Measurements from ENCODE around the gene N4BP3. TPM values are rescaled to one million over a fixed set of nuclear protein-coding genes. Genes with fewer than 3 reads are reported as not detected.
A peak's percentile ranks its signal among the peaks of the same experiment; 100 is the strongest.

Gene N4BP3
- total RNA-seq, 5 donors from 2014 or later (not counting 1 experiment from before 2014, with no cell fraction given), result 4.0 to 8.1 (median 6.9) TPM

DNA sequence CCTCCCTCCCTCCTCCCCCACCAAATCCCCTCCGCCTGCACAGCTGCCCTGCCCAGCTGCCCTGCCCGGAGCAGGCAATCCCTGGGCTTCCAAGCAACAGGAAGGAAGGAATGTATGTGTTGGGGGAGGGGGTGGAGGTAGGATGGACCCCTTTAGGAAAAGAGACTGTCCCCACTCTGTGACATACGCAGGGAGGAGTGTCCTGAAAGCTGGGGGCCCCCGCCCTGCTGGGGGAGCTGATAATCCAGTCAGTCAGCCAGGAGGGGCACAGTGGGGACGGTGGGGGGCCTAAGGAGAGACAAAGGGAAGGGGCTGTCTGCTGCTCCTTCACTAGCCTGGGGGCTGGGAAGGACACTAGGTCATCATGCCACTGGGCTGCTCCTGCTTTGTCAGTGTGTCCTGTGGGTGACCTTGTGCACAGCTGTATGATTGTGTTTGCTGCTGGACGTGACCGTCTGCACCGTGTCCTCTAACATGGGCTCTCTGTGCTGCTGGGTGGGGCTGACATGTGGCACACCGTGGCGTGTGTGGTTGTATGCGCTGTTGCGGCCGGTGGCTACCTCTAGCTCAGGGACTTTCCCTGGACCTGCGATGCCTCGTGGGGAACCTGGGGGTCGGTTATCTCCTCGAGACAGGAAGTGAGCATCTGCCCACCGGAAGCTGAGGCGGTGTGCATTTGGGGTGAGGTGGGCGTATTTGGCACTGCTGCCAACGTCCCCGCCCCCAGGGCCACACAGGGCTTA, 3.0 kb downstream of the N4BP3 start:
- POLR2A ChIA-PET, result interaction anchor here in 1 of 2 donors (0.6 kb wide), 1 partner anchor 40 kb away, joined by 5 read pairs; no protein-coding TSS in a partner anchor
- Mint-ChIP-seq H3K27ac (peak overlapping the region; percentile 60 to 85), H3K4me3 (peak overlapping the region; percentile 48 to 97 (median 69)), H3K4me1 (peaks cover 43 to 52% (median 46%) of the 10 kb centered on the region in 3 donors), H3K9me3 (no peaks in the 10 kb centered on the region), H3K36me3 (no peaks in the 10 kb centered on the region), H3K27me3 (no peaks in the 10 kb centered on the region)
- peak overlapping the region; percentile 4 to 25 for H3K4me3 ChIP-seq (ENCODE audit: control insufficient read depth in 1 of 2, extremely low read depth in 1 of 2, low read length in 1 of 2)
- no peaks in the 10 kb centered on the region for H3K9me3 ChIP-seq
- H3K36me3 ChIP-seq (ENCODE audit: control insufficient read depth in 2 of 2, extremely low read depth in 1 of 2, insufficient read depth in 1 of 2, low read length in 1 of 2), result no peaks in the 10 kb centered on the region
- peaks cover 0 to 55% of the 10 kb centered on the region in 2 experiments for H3K27me3 ChIP-seq (replicated peaks in 1 of 2; ENCODE audit: control insufficient read depth in 2 of 2, extremely low read depth in 1 of 2, insufficient read depth in 2 of 2, low read length in 1 of 2)
- H3K27ac ChIP-seq (ENCODE audit: low read length), result peak overlapping the region; percentile 25
- CTCF ChIA-PET, result interaction anchor here in 1 of 2 donors (1.0 to 1.1 kb wide), 2 partner anchors 37 to 39 kb away, joined by 4 to 6 read pairs; partner anchors contain the start of gene NHP2
- ATAC-seq (replicated peaks in 1 of 4), result peak; percentile 19 to 67 (median 25)
- peaks cover 37 to 81% of the 10 kb centered on the region in 2 experiments for H3K4me1 ChIP-seq (ENCODE audit: control insufficient read depth in 1 of 2, extremely low read depth in 1 of 2, insufficient read depth in 2 of 2, low read length in 2 of 2)
- DNase-seq, result peak; percentile 38 to 91 (median 82)
- 15% methylated on average over 11 of the region's 22 CpGs for WGBS (ENCODE audit: insufficient coverage)

DNA sequence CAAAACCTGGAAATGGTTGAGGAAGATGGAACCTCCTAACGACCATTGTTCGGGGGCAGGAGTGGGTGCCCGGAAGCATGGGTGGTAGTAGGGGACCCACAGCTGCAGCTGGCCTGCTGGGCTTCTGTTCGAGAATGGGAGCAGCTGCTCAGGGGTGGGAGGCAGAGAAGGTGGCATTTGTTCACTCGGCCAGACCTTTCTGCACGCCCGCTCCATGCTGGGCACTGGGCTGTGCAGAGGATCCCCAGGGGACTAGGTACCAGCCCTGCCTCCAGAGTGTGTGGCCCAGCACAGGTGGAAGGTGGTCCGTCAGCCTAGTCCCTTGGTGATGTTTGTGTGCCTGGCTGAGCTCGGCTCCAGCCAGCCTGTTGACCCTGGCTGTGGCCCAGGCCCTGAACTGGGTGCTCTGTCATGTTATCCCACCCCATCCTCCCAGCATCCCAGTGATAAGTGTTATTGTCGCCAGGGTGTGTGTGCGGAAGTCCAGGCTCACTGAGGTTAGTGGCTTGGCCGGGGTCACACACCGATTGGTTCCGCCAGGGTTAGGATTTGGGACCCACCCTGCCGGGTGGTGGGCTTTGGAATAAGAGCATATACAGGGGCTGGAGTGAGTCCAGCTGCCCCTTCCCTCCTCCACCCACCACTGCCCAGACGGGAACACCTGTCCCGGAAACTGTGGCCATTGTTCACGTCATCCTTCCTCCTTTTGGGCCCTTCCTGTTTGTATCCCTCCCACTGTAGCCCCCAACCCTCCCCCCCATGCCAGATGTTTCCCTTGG, 4.8 kb downstream of the N4BP3 start:
- POLR2A ChIA-PET, result no interaction called here
- Mint-ChIP-seq H3K27ac (no peak overlapping the region), H3K4me3 (no peak overlapping the region), H3K9me3 (no peaks in the 10 kb centered on the region), H3K27me3 (no peaks in the 10 kb centered on the region), H3K4me1 (peaks cover 42 to 52% (median 44%) of the 10 kb centered on the region in 3 donors), H3K36me3 (no peaks in the 10 kb centered on the region)
- Histone ChIP-seq H3K4me1 (ENCODE audit: control insufficient read depth in 1 of 2, extremely low read depth in 1 of 2, insufficient read depth in 2 of 2, low read length in 2 of 2) (peaks cover 37 to 91% of the 10 kb centered on the region in 2 experiments), H3K36me3 (ENCODE audit: control insufficient read depth in 2 of 2, extremely low read depth in 1 of 2, insufficient read depth in 1 of 2, low read length in 1 of 2) (no peaks in the 10 kb centered on the region), H3K27ac (ENCODE audit: low read length) (no peak overlapping the region), H3K9me3 (no peaks in the 10 kb centered on the region), H3K4me3 (ENCODE audit: control insufficient read depth in 1 of 2, extremely low read depth in 1 of 2, low read length in 1 of 2) (no peak overlapping the region), H3K27me3 (replicated peaks in 1 of 2; ENCODE audit: control insufficient read depth in 2 of 2, extremely low read depth in 1 of 2, insufficient read depth in 2 of 2, low read length in 1 of 2) (peaks cover 0 to 62% of the 10 kb centered on the region in 2 experiments)
- DNase-seq (no peak), ATAC-seq (replicated peaks in 1 of 4) (no peak)
- WGBS (ENCODE audit: insufficient coverage), result 100% methylated on average over 7 of the region's 18 CpGs
- CTCF ChIA-PET, result interaction anchor here in 1 of 2 donors (0.7 kb wide), 1 partner anchor 28 kb away, joined by 5 read pairs; no protein-coding TSS in a partner anchor

DNA sequence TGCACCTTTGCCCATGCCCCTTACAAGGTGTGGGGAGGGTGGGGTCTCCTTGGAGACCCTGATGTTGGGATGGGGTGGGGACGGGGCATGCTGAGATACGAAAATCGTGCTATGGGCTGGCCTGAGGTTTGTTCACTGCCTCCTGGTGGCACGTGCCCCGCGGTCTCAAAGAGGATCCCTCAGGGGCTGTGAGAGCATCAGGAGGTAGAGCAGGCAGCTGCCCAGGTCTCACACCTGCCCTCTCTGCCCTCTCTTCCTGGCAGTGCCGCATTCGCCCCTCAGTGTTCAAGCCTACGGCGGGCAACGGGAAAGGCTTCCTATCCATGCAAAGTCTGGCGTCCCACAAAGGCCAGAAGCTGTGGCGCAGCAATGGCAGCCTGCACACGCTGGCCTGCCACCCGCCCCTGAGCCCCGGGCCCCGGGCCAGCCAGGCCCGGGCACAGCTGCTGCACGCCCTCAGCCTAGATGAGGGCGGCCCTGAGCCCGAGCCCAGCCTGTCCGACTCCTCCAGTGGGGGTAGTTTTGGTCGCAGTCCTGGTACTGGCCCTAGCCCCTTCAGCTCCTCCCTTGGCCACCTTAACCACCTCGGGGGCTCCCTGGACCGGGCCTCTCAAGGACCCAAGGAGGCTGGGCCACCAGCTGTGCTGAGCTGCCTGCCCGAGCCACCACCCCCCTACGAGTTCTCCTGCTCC, 6.7 kb downstream of the N4BP3 start:
- no peaks in the 10 kb centered on the region for H3K27me3 Mint-ChIP-seq
- DNase-seq, result no peak
- Histone ChIP-seq H3K4me1 (ENCODE audit: control insufficient read depth in 1 of 2, extremely low read depth in 1 of 2, insufficient read depth in 2 of 2, low read length in 2 of 2) (peaks cover 28 to 86% of the 10 kb centered on the region in 2 experiments), H3K4me3 (ENCODE audit: control insufficient read depth in 1 of 2, extremely low read depth in 1 of 2, low read length in 1 of 2) (no peak overlapping the region), H3K27me3 (replicated peaks in 1 of 2; ENCODE audit: control insufficient read depth in 2 of 2, extremely low read depth in 1 of 2, insufficient read depth in 2 of 2, low read length in 1 of 2) (peaks cover 0 to 61% of the 10 kb centered on the region in 2 experiments), H3K9me3 (no peaks in the 10 kb centered on the region), H3K27ac (ENCODE audit: low read length) (no peak overlapping the region), H3K36me3 (ENCODE audit: control insufficient read depth in 2 of 2, extremely low read depth in 1 of 2, insufficient read depth in 1 of 2, low read length in 1 of 2) (no peaks in the 10 kb centered on the region)
- no peak overlapping the region for H3K27ac Mint-ChIP-seq
- peaks cover 32 to 42% (median 33%) of the 10 kb centered on the region in 3 donors for H3K4me1 Mint-ChIP-seq
- ChIA-PET POLR2A (interaction anchor here (0.5 kb wide), 2 partner anchors 23 to 1760 kb away, joined by 3 read pairs; no protein-coding TSS in a partner anchor), CTCF (interaction anchor here (0.6 to 1.7 kb wide), 8 partner anchors 10 to 1753 kb away, joined by 3 to 8 read pairs (median 5); partner anchors contain the start of genes NHP2 (in 1 of the 2) and RMND5B (in 1 of the 2))
- no peak for ATAC-seq (replicated peaks in 1 of 4)
- peak overlapping the region in 1 of 3 donors; percentile 67 for H3K4me3 Mint-ChIP-seq
- no peaks in the 10 kb centered on the region for H3K36me3 Mint-ChIP-seq
- WGBS (ENCODE audit: insufficient coverage), result 92% methylated on average over 16 of the region's 27 CpGs
- no peaks in the 10 kb centered on the region for H3K9me3 Mint-ChIP-seq

DNA sequence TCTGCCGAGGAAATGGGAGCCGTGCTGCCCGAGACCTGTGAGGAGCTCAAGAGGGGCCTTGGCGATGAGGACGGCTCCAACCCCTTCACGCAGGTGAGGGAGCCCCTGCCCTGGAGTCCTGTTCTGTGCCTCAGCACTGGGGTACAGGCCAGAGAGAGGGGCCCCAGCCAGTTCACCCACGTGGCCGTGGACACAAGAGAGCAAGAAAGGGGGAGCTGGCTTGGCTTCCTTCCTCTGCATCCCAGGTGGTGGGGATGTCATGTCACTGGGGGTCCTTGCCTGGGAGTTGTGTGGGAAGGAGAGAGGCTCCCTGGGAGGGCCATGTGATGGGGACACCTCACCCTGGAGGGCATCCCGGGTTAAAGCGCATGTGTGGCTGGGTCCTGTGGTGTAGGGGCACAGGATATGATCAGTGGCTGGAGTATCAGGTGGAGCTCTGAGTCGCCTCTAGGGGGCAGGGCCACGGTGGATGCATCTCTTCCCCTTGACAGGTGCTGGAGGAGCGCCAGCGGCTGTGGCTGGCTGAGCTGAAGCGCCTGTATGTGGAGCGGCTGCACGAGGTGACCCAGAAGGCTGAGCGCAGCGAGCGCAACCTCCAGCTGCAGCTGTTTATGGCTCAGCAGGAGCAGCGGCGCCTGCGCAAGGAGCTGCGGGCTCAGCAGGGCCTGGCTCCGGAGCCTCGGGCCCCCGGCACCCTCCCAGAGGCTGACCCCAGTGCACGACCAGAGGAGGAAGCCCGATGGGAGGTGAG, 7.5 kb downstream of the N4BP3 start:
- DNase-seq (peak; percentile 61 to 92 (median 85)), ATAC-seq (replicated peaks in 1 of 4) (peak; percentile 81 to 92 (median 90))
- Histone ChIP-seq H3K27ac (ENCODE audit: low read length) (no peak overlapping the region), H3K4me1 (ENCODE audit: control insufficient read depth in 1 of 2, extremely low read depth in 1 of 2, insufficient read depth in 2 of 2, low read length in 2 of 2) (peaks cover 22 to 78% of the 10 kb centered on the region in 2 experiments), H3K36me3 (ENCODE audit: control insufficient read depth in 2 of 2, extremely low read depth in 1 of 2, insufficient read depth in 1 of 2, low read length in 1 of 2) (no peaks in the 10 kb centered on the region), H3K9me3 (no peaks in the 10 kb centered on the region), H3K27me3 (replicated peaks in 1 of 2; ENCODE audit: control insufficient read depth in 2 of 2, extremely low read depth in 1 of 2, insufficient read depth in 2 of 2, low read length in 1 of 2) (peaks cover 0 to 53% of the 10 kb centered on the region in 2 experiments), H3K4me3 (ENCODE audit: control insufficient read depth in 1 of 2, extremely low read depth in 1 of 2, low read length in 1 of 2) (peak overlapping the region; percentile 10 to 20)
- CTCF ChIA-PET, result interaction anchor here (0.6 to 1.7 kb wide), 14 partner anchors 9 to 1754 kb away, joined by 3 to 8 read pairs (median 4); partner anchors contain the start of genes NHP2 (in 1 of the 2) and RMND5B (in 1 of the 2)
- Mint-ChIP-seq H3K36me3 (no peaks in the 10 kb centered on the region), H3K4me3 (peak overlapping the region; percentile 59 to 67 (median 60)), H3K4me1 (peaks cover 26 to 35% (median 28%) of the 10 kb centered on the region in 3 donors), H3K27me3 (no peaks in the 10 kb centered on the region), H3K27ac (peak overlapping the region in 1 of 2 donors; percentile 52), H3K9me3 (no peaks in the 10 kb centered on the region)
- 30% methylated on average over 28 of the region's 29 CpGs for WGBS (ENCODE audit: insufficient coverage)
- POLR2A ChIA-PET, result interaction anchor here (0.5 to 0.6 kb wide), 4 partner anchors 22 to 1761 kb away, joined by 3 to 7 read pairs (median 4); no protein-coding TSS in a partner anchor

DNA sequence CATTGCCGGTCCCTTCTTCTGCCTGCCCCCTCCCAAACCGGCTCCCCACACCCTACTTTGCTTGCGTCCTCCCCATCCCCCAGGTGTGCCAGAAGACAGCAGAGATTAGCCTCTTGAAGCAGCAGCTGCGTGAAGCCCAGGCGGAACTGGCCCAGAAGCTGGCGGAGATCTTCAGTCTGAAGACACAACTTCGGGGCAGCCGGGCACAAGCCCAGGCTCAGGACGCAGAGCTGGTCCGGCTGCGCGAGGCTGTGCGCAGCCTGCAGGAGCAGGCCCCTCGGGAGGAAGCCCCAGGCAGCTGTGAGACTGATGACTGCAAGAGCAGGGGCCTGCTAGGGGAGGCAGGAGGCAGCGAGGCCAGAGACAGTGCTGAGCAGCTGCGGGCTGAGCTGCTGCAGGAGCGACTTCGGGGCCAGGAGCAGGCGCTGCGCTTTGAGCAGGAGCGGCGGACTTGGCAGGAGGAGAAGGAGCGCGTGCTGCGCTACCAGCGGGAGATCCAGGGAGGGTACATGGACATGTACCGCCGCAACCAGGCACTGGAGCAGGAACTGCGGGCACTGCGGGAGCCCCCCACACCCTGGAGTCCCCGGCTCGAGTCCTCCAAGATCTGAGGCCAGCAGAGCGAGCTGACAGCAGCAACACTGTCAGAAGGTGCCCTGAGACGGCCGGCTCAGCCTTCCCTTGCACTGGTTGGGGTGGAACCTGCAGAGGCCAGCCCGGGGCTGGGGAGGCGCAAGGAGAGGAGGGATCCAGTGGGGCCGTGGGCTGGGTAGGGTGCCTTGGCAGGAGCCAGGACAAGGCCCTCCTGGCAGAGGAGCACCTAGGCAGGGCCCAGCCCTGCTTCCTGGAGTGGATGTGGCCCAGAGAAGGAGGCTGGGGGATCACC, 8.3 kb downstream of the N4BP3 start:
- ATAC-seq (replicated peaks in 1 of 4), result no peak
- WGBS (ENCODE audit: insufficient coverage), result 88% methylated on average over 30 of the region's 38 CpGs
- H3K27me3 ChIP-seq (replicated peaks in 1 of 2; ENCODE audit: control insufficient read depth in 2 of 2, extremely low read depth in 1 of 2, insufficient read depth in 2 of 2, low read length in 1 of 2), result peaks cover 0 to 45% of the 10 kb centered on the region in 2 experiments
- CTCF ChIA-PET, result interaction anchor here (0.6 to 1.7 kb wide), 11 partner anchors 10 to 46 kb away, joined by 3 to 8 read pairs (median 5); partner anchors contain the start of genes NHP2 (in 1 of the 2) and RMND5B (in 1 of the 2)
- DNase-seq, result peak in 1 of 35 experiments; percentile 7
- peaks cover 13 to 70% of the 10 kb centered on the region in 2 experiments for H3K4me1 ChIP-seq (ENCODE audit: control insufficient read depth in 1 of 2, extremely low read depth in 1 of 2, insufficient read depth in 2 of 2, low read length in 2 of 2)
- Mint-ChIP-seq H3K36me3 (no peaks in the 10 kb centered on the region), H3K27me3 (no peaks in the 10 kb centered on the region), H3K4me3 (peak overlapping the region; percentile 59 to 67 (median 60)), H3K4me1 (peaks cover 18 to 27% (median 19%) of the 10 kb centered on the region in 3 donors), H3K27ac (peak overlapping the region in 1 of 2 donors; percentile 52), H3K9me3 (no peaks in the 10 kb centered on the region)
- no peak overlapping the region for H3K27ac ChIP-seq (ENCODE audit: low read length)
- H3K9me3 ChIP-seq, result no peaks in the 10 kb centered on the region
- peak overlapping the region in 1 of 2 donors; percentile 20 for H3K4me3 ChIP-seq (ENCODE audit: control insufficient read depth in 1 of 2, extremely low read depth in 1 of 2, low read length in 1 of 2)
- no peaks in the 10 kb centered on the region for H3K36me3 ChIP-seq (ENCODE audit: control insufficient read depth in 2 of 2, extremely low read depth in 1 of 2, insufficient read depth in 1 of 2, low read length in 1 of 2)
- POLR2A ChIA-PET, result interaction anchor here in 1 of 2 donors (0.5 kb wide), 2 partner anchors 29 to 41 kb away, joined by 3 to 7 read pairs; no protein-coding TSS in a partner anchor

All from T-cell (primary cell).